H1 (cell line): ENCODE measurements around the gene PITX3. TPM values are rescaled to one million over a fixed set of nuclear protein-coding genes. Genes with fewer than 3 reads are reported as not detected.

Source experiments
- CTCF ChIA-PET: fragments of 300-600 bp; sonication (Branson Sonifier 250); formaldehyde crosslinking; loops from one replicate; lab custom pipeline; 2021; ENCODE audit not compliant: partially characterized antibody; lab: Charles Lee
- POLR2A ChIA-PET: fragments of 300-600 bp; sonication (Branson Sonifier 250); formaldehyde crosslinking; loops from one replicate; lab custom pipeline; 2021; ENCODE audit warnings: inconsistent platforms; ENCODE audit not compliant: partially characterized antibody; lab: Charles Lee
- DNase-seq, 2 experiments: peaks; one replicate each; pipeline versions ENCODE4 v3.0.0 to v3.0.0-alpha.2; 2010 to 2022; ENCODE audit warnings: low spot score in 2 of 2, low read depth in 1 of 2, mixed read lengths in 1 of 2
- FAIRE-seq: peaks from 2 replicates; lab custom pipeline; 2011; peaks lifted over from hg19 to GRCh38; lab: Jason Lieb, UNC
- H2AFZ ChIP-seq: 2 replicates; pipeline ENCODE4 v1.8.1; 2012; ENCODE audit warnings: low read length, inconsistent platforms
- H2AK5ac ChIP-seq: 2 replicates; pipeline ENCODE4 v1.6.1; 2013; ENCODE audit warnings: low read depth, low read length
- H2BK120ac ChIP-seq: replicated peaks from 2 replicates; pipeline ENCODE3; 2013; ENCODE audit warnings: low read depth, low read length, inconsistent platforms
- H2BK12ac ChIP-seq: 2 replicates; pipeline ENCODE4 v1.6.1; 2013; ENCODE audit warnings: low read depth, low read length
- H2BK15ac ChIP-seq: 2 replicates; pipeline ENCODE4 v1.6.1; 2013; ENCODE audit warnings: low read length
- H2BK20ac ChIP-seq: 2 replicates; pipeline ENCODE4 v1.6.1; 2013; ENCODE audit warnings: low read length
- H2BK5ac ChIP-seq: 2 replicates; pipeline ENCODE4 v1.6.1; 2013; ENCODE audit warnings: low read depth, low read length
- H3K14ac ChIP-seq: 2 replicates; pipeline ENCODE4 v1.6.1; 2013; ENCODE audit warnings: inconsistent platforms; ENCODE audit not compliant: insufficient read length
- H3K18ac ChIP-seq: 2 replicates; pipeline ENCODE4 v1.6.1; 2013; ENCODE audit warnings: low read length; ENCODE audit errors: extremely low read depth
- H3K23ac ChIP-seq: 2 replicates; pipeline ENCODE4 v1.6.1; 2013; ENCODE audit warnings: inconsistent platforms; ENCODE audit not compliant: insufficient read length
- H3K23me2 ChIP-seq: 2 replicates; pipeline ENCODE4 v1.6.1; 2013; ENCODE audit warnings: low read depth, low read length
- H3K27ac ChIP-seq: 2 replicates; pipeline ENCODE4 v1.6.1; 2011; ENCODE audit warnings: low read depth, low read length, inconsistent platforms
- H3K27me3 ChIP-seq, 4 experiments: replicated peaks in 1 of 4; 1 replicate in 1 of 4; 2 replicates in 3 of 4; pipeline versions ENCODE4 v1.6.1 to v1.8.1; 2011 to 2013; ENCODE audit warnings: low read length in 3 of 4, mild to moderate bottlenecking in 3 of 4, inconsistent platforms in 2 of 4, mixed read lengths in 2 of 4, moderate library complexity in 1 of 4; ENCODE audit not compliant: control insufficient read depth in 3 of 4, insufficient read depth in 3 of 4; ENCODE audit errors: extremely low read depth in 1 of 4
- H3K36me3 ChIP-seq, 4 experiments: 2 replicates each; pipeline versions ENCODE4 v1.6.1 to v1.8.1; 2011 to 2013; ENCODE audit warnings: mild to moderate bottlenecking in 4 of 4, low read length in 3 of 4, moderate library complexity in 2 of 4, control low read depth in 1 of 4, inconsistent platforms in 1 of 4; ENCODE audit not compliant: insufficient read depth in 4 of 4, control insufficient read depth in 2 of 4
- H3K4ac ChIP-seq: replicated peaks from 2 replicates; pipeline ENCODE3; 2013; ENCODE audit warnings: low read length, low read depth, mixed read lengths, inconsistent platforms; ENCODE audit not compliant: insufficient read length
- H3K4me1 ChIP-seq, 4 experiments: replicated peaks in 1 of 4; 1 replicate in 1 of 4; 2 replicates in 3 of 4; pipeline versions ENCODE4 v1.6.1 to v1.8.1; 2011 to 2013; ENCODE audit warnings: low read length in 3 of 4, inconsistent platforms in 2 of 4, mixed read lengths in 1 of 4; ENCODE audit not compliant: insufficient read depth in 4 of 4, control insufficient read depth in 3 of 4
- H3K4me2 ChIP-seq, 2 experiments: 2 replicates each; pipeline versions ENCODE4 v1.6.1 to v1.8.1; 2011 to 2013; ENCODE audit warnings: low read depth in 2 of 2, low read length in 2 of 2, control low read depth in 1 of 2, inconsistent platforms in 1 of 2, mild to moderate bottlenecking in 1 of 2; ENCODE audit not compliant: insufficient read depth in 1 of 2
- H3K4me3 ChIP-seq, 4 experiments: fragments of 200-600, 300-600 bp in 1 of 4; sonication (generic), shearing (Covaris generic), sonication (Bioruptor Twin) in 1 of 4; 2 replicates each; pipeline versions ENCODE4 v1.5.1 to v1.8.1; 2011 to 2016; ENCODE audit warnings: low read length in 4 of 4, low read depth in 3 of 4, control low read depth in 2 of 4, inconsistent platforms in 2 of 4, mild to moderate bottlenecking in 2 of 4, mixed read lengths in 1 of 4, moderate library complexity in 1 of 4; ENCODE audit not compliant: insufficient read depth in 2 of 4; ENCODE audit errors: extremely low read depth in 1 of 4
- H3K56ac ChIP-seq: replicated peaks from 2 replicates; pipeline ENCODE3; 2013; ENCODE audit warnings: low read depth, mild to moderate bottlenecking, mixed read lengths, low read length, inconsistent platforms; ENCODE audit not compliant: insufficient read length
- H3K79me1 ChIP-seq: 2 replicates; pipeline ENCODE4 v1.6.1; 2013; ENCODE audit warnings: low read depth, low read length, control low read depth
- H3K79me2 ChIP-seq, 2 experiments: 2 replicates each; pipeline versions ENCODE4 v1.6.1 to v1.8.1; 2012 to 2013; ENCODE audit warnings: low read length in 2 of 2, mild to moderate bottlenecking in 2 of 2, inconsistent platforms in 1 of 2; ENCODE audit not compliant: insufficient read depth in 2 of 2, control insufficient read depth in 1 of 2
- H3K9ac ChIP-seq, 4 experiments: replicated peaks in 1 of 4; 1 replicate in 1 of 4; 2 replicates in 3 of 4; pipeline versions ENCODE4 v1.6.1 to v1.8.1; 2011 to 2013; ENCODE audit warnings: low read depth in 3 of 4, low read length in 3 of 4, control low read depth in 2 of 4, mild to moderate bottlenecking in 2 of 4, moderate library complexity in 2 of 4, inconsistent platforms in 1 of 4; ENCODE audit errors: extremely low read depth in 1 of 4
- H3K9me3 ChIP-seq, 2 experiments: 2 replicates each; pipeline versions ENCODE4 v1.6.1 to v1.8.1; 2012 to 2013; ENCODE audit warnings: mild to moderate bottlenecking in 2 of 2, moderate library complexity in 2 of 2, control low read depth in 1 of 2, inconsistent platforms in 1 of 2, low read depth in 1 of 2, low read length in 1 of 2, mixed read lengths in 1 of 2; ENCODE audit not compliant: insufficient read depth in 2 of 2
- H4K20me1 ChIP-seq, 2 experiments: replicated peaks in 1 of 2; 2 replicates each; pipeline versions ENCODE3 to v1.8.1; 2011 to 2013; ENCODE audit warnings: inconsistent platforms in 2 of 2, low read length in 2 of 2, mild to moderate bottlenecking in 1 of 2; ENCODE audit not compliant: insufficient read depth in 2 of 2, control insufficient read depth in 1 of 2
- H4K5ac ChIP-seq: 2 replicates; pipeline ENCODE4 v1.6.1; 2013; ENCODE audit warnings: low read length, low read depth, mixed read lengths, inconsistent platforms; ENCODE audit not compliant: insufficient read length
- H4K8ac ChIP-seq: 2 replicates; pipeline ENCODE4 v1.8.0; 2013; ENCODE audit warnings: mild to moderate bottlenecking, moderate library complexity, low read length, inconsistent platforms; ENCODE audit not compliant: insufficient read depth; ENCODE audit errors: extremely low read depth
- H4K91ac ChIP-seq: replicated peaks from 2 replicates; pipeline ENCODE3; 2013; ENCODE audit warnings: low read length, mixed read lengths, inconsistent platforms; ENCODE audit not compliant: insufficient read length
- BCL11A ChIP-seq, 2 experiments: IDR thresholded peaks; one replicate each; pipeline ENCODE4 v1.6.1; 2011; ENCODE audit warnings: low read depth in 2 of 2, low read length in 2 of 2, mild to moderate bottlenecking in 2 of 2
- GTF2F1 ChIP-seq: IDR thresholded peaks from 2 replicates; pipeline ENCODE4 v1.6.1; 2012; ENCODE audit warnings: low read depth, low read length, improper control_type of control experiment, borderline replicate concordance
- KDM4A ChIP-seq: IDR thresholded peaks from one replicate; pipeline ENCODE4 v1.7.1; 2012; ENCODE audit warnings: low read depth, mild to moderate bottlenecking, moderate library complexity, low read length, inconsistent platforms; ENCODE audit not compliant: severe bottlenecking
- RFX5 ChIP-seq: IDR thresholded peaks from 2 replicates; pipeline ENCODE4 v1.6.1; 2011; ENCODE audit warnings: low read depth, low read length, improper control_type of control experiment, borderline replicate concordance
- RXRA ChIP-seq: IDR thresholded peaks from 2 replicates; pipeline ENCODE4 v1.6.1; 2011; ENCODE audit warnings: low read depth, mild to moderate bottlenecking, low read length, moderate library complexity; ENCODE audit not compliant: insufficient read depth
- SAP30 ChIP-seq: fragments of 300-600 bp; sonication (generic); IDR thresholded peaks from 2 replicates; pipeline ENCODE4 v1.7.1; 2012; ENCODE audit warnings: low read length, moderate library complexity, mild to moderate bottlenecking, inconsistent platforms; ENCODE audit not compliant: insufficient read depth, insufficient replicate concordance
- TAF1 ChIP-seq: IDR thresholded peaks from 2 replicates; pipeline ENCODE4 v1.6.1; 2011; ENCODE audit warnings: mild to moderate bottlenecking, low read depth, low read length
- TCF12 ChIP-seq: IDR thresholded peaks from 2 replicates; pipeline ENCODE4 v1.6.1; 2011; ENCODE audit warnings: low read depth, mild to moderate bottlenecking, low read length
- WGBS, 2 experiments: shearing (Covaris generic) in 1 of 2; methylation state at CpG; one replicate each; pipeline versions ENCODE4 v1.1.6 to v1.1.7; 2013 to 2015; ENCODE audit warnings: low lambda C conversion rate in 2 of 2, mixed read lengths in 2 of 2, inconsistent platforms in 1 of 2, low coverage in 1 of 2, missing lambda C conversion rate in 1 of 2; ENCODE audit not compliant: insufficient replicate concordance in 2 of 2, insufficient coverage in 1 of 2, insufficient read length in 1 of 2; ENCODE audit errors: extremely low coverage in 1 of 2, missing lambda C conversion rate in 1 of 2; 5-methylcytosine and 5-hydroxymethylcytosine counted together
- polyA plus RNA-seq, 7 experiments: library from polyadenylated mRNA; depleted of rRNA in 3 of 7; stranded (reverse) in 5 of 7; unstranded in 2 of 7; fragments of >200 nt in 5 of 7; fragments of 200-250 nt in 2 of 7; gene quantifications; 1 replicate in 5 of 7; 2 replicates in 1 of 7; 4 replicates in 1 of 7; pipeline versions ENCODE4 v1.2.1 to v1.2.3, GENCODE V29; 2011 to 2013; ENCODE audit warnings: missing spikeins in 2 of 7, mixed read lengths in 2 of 7
- total RNA-seq: library from RNA; stranded (reverse); fragmentation: NEBNext Ultra II Directional; extraction: Animal tissue kit (Norgen Biotek cat#: 25700); gene quantifications from 2 replicates; pipeline ENCODE4 v1.2.1, GENCODE V29; 2021

The PITX3 gene
- total and polyA plus RNA-seq, 2 of the 8 experiments (the other 6 are each of a cell fraction or from before 2014, with no cell fraction given), result 0.18 to 0.41 TPM

DNA sequence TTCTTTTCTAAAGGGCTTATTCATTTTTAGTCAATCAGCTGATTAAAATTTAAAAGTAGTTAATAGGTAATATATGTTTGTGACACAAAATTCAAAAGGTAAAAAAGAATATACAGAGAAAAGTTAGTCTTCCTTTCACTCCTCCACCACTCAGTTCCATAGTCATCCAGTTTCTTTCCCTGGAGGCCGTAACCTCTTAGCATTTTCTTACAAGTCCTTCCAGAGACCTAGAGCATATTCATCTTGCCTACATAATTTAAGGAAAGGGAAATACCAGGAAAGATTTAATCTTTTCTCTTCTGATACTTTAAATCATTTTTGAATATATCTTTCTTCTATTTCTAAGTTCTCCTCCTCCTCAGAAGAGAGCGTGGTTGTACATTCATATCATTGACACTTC, 14.1 kb upstream of the PITX3 start:
- Histone ChIP-seq H2BK15ac (no peak overlapping the region), H3K23ac (no peak overlapping the region), H3K79me2 (peaks cover 0 to 2% of the 10 kb centered on the region in 2 experiments; a peak in 1 of 4 replicates), H3K9me3 (no peaks in the 10 kb centered on the region), H3K36me3 (peaks cover 0 to 6% (median 0%) of the 10 kb centered on the region in 4 experiments; a peak in 3 of 8 replicates), H4K5ac (no peak overlapping the region), H3K23me2 (no peaks in the 10 kb centered on the region), H3K27me3 (no peaks in the 10 kb centered on the region), H3K56ac (no peak overlapping the region), H2AFZ (no peak overlapping the region), H4K8ac (no peak overlapping the region), H2BK20ac (no peak overlapping the region), H3K18ac (no peak overlapping the region), H3K27ac (no peak overlapping the region), H3K9ac (no peak overlapping the region), H3K4ac (no peak overlapping the region), H3K14ac (no peak overlapping the region), H2BK5ac (no peak overlapping the region), H3K4me1 (no peaks in the 10 kb centered on the region), H2AK5ac (no peak overlapping the region), H2BK12ac (no peak overlapping the region), H3K79me1 (no peaks in the 10 kb centered on the region; the same call in 1 of the 2 replicates), H2BK120ac (no peak overlapping the region), H4K20me1 (peaks cover 5 to 7% of the 10 kb centered on the region in 2 experiments), H3K4me3 (no peak overlapping the region), H4K91ac (no peak overlapping the region), H3K4me2 (no peak overlapping the region)
- 93% methylated on average over 2 of the region's 2 CpGs; no CpG with 5 or more reads in 1 of the 2 experiments for WGBS, 2 experiments
- TF ChIP-seq RXRA, result no peak
- no peak for TF ChIP-seq KDM4A
- no peak for TF ChIP-seq TAF1
- no peak for TF ChIP-seq BCL11A (IDR thresholded peaks at IDR 0.05; ENCODE audit: low read depth in 2 of 2, low read length in 2 of 2)
- no peak for TF ChIP-seq TCF12
- TF ChIP-seq RFX5, result no peak
- TF ChIP-seq GTF2F1, result no peak
- TF ChIP-seq SAP30, result no peak
- no peak for DNase-seq
- ChIA-PET POLR2A (no interaction called here), CTCF (interaction anchor here (0.7 to 1.6 kb wide), 4 partner anchors 21 to 34 kb away, joined by 3 to 4 read pairs (median 4); no protein-coding TSS in a partner anchor)
- no peak for FAIRE-seq
